DND-41 (cell line): Measurements from ENCODE around the gene SYCP2.

ENCODE experiments used
- EZH2 ChIP-seq: IDR thresholded peaks from 3 replicates; pipeline ENCODE4 v1.6.1; 2012; ENCODE audit warnings: borderline replicate concordance, low read depth, mild to moderate bottlenecking, moderate library complexity, low read length, inconsistent platforms; ENCODE audit not compliant: severe bottlenecking
- TF ChIP-seq, protein P1 (sequence below): IDR thresholded peaks from 2 replicates; pipeline ENCODE4 v1.5.1; 2012; ENCODE audit warnings: borderline replicate concordance, low read length, moderate library complexity, mild to moderate bottlenecking; ENCODE audit not compliant: poor library complexity, severe bottlenecking; ENCODE audit errors: extremely low read depth

DNA sequence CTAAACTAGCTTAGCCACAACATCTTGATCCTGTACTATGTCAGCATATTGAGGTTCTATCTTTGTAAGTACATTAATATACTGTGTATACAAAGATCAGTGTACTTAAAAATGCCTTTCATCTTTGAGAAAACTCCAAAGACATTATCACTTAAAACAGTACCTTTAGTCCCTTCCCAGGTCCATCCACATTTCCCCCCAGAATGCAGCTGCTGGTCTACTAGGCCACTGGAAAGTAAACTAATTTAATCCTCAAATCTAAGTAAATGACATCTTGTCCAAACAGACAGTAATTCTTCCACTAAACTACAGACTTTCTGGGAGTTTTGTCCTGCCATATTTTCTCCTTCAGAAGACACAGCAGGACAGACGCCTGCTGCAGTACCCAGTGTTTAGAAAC, 68.7 kb downstream of the SYCP2 start:
- TF ChIP-seq, protein P1, sequence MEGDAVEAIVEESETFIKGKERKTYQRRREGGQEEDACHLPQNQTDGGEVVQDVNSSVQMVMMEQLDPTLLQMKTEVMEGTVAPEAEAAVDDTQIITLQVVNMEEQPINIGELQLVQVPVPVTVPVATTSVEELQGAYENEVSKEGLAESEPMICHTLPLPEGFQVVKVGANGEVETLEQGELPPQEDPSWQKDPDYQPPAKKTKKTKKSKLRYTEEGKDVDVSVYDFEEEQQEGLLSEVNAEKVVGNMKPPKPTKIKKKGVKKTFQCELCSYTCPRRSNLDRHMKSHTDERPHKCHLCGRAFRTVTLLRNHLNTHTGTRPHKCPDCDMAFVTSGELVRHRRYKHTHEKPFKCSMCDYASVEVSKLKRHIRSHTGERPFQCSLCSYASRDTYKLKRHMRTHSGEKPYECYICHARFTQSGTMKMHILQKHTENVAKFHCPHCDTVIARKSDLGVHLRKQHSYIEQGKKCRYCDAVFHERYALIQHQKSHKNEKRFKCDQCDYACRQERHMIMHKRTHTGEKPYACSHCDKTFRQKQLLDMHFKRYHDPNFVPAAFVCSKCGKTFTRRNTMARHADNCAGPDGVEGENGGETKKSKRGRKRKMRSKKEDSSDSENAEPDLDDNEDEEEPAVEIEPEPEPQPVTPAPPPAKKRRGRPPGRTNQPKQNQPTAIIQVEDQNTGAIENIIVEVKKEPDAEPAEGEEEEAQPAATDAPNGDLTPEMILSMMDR, result no peak
- no peak for TF ChIP-seq EZH2
